Subcutaneous adipose tissue (tissue), 4 donors: Measurements from ENCODE around the gene FRMD4A. TPM values are rescaled to one million over a fixed set of nuclear protein-coding genes. Genes with fewer than 3 reads are reported as not detected.

Experiments
- total RNA-seq, 4 donors: library from RNA; depleted of rRNA; stranded (reverse); fragments of >200 nt; gene quantifications; one replicate each; pipeline ENCODE4 v1.1.0, GENCODE V29; 2016
- TF ChIP-seq, protein P1 (sequence below): fragments of 450-650 bp; IDR thresholded peaks from one replicate; pipeline ENCODE4 v1.5.1; 2016; ENCODE audit warnings: low read depth, mild to moderate bottlenecking, control low read depth, antibody characterized with exemption, moderate library complexity

FRMD4A gene
- total RNA-seq, 4 donors from 2014 or later, result 70.0 to 206 (median 81.4) TPM

DNA sequence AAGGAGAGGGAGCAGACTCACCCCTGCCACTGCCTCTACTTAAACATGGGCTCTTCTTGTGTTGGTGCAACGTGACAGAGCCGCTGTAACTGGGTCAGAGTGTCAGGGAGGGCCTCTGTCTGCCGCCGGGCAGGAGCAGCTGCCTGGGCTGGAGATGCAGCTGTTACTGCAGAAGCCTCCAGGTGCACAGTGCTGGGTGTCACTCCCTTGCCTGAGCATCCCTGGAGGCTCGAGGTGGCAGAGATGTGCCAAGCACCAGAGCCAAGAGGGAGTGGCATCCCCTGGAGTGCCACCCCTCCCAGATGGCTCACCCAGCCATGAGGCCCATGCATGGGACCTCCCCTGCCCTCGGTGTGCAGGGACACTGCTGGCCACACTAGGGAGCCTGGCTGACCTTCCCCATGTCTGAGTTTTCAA lies 598.3 kb downstream of the FRMD4A start:
- TF ChIP-seq, protein P1, sequence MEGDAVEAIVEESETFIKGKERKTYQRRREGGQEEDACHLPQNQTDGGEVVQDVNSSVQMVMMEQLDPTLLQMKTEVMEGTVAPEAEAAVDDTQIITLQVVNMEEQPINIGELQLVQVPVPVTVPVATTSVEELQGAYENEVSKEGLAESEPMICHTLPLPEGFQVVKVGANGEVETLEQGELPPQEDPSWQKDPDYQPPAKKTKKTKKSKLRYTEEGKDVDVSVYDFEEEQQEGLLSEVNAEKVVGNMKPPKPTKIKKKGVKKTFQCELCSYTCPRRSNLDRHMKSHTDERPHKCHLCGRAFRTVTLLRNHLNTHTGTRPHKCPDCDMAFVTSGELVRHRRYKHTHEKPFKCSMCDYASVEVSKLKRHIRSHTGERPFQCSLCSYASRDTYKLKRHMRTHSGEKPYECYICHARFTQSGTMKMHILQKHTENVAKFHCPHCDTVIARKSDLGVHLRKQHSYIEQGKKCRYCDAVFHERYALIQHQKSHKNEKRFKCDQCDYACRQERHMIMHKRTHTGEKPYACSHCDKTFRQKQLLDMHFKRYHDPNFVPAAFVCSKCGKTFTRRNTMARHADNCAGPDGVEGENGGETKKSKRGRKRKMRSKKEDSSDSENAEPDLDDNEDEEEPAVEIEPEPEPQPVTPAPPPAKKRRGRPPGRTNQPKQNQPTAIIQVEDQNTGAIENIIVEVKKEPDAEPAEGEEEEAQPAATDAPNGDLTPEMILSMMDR, result no peak

DNA sequence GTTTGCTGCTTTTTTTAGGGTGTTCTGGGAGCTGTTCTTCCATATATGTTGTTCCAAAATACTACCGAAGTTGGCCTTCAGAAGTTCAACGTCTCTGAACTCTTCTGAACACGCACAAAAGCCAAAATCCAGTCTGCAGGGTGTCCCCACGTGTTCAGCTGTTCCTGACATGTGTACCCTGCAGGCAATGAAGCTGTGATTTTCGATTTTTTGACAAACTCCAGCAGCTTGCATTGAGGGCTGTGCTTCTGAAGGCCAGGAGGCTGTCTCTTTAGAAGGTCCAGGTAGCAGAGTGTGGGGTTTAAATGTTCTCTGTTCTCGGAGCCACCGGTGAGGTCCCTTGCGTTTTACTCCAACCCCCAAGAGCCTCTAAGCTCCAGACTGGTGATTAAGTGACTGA lies 598.9 kb downstream of the FRMD4A start:
- TF ChIP-seq, protein P1, result no peak

DNA sequence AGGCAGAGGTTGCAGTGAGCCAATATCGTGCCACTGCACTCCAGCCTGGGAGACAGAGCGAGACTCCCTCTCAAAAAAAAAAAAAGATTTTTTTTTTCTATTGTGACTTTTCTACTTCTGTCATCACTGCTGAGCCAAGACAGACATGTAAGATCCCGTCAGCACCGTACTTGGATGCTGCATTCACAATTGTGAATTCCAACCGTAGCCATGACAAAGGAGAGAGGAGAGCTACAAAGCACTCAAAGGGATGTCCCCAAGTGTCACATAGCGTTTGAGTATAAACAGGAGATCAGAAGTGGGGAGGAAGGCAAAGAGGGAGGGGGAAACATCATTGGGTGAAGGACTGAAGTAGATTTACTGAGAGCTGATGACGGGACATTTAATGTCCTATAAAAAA lies 599.8 kb downstream of the FRMD4A start:
- TF ChIP-seq, protein P1, result no peak

DNA sequence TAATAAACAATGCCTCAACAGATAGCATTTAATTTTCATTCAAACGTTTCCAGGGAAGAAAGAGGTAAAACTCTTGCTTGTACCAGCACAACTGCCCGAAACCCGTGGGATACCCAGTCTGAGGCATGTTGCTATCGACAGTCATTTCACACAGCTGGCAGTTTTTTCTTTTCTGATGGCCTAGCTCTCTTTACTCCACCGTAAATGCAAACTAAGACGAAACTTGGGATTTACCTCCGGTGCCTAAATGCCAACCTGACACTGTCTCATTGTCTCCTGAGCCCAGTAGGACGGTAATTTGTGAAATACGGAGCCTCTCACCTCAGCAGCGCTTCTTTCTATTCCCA lies 600.4 kb downstream of the FRMD4A start:
- TF ChIP-seq, protein P1, result no peak

DNA sequence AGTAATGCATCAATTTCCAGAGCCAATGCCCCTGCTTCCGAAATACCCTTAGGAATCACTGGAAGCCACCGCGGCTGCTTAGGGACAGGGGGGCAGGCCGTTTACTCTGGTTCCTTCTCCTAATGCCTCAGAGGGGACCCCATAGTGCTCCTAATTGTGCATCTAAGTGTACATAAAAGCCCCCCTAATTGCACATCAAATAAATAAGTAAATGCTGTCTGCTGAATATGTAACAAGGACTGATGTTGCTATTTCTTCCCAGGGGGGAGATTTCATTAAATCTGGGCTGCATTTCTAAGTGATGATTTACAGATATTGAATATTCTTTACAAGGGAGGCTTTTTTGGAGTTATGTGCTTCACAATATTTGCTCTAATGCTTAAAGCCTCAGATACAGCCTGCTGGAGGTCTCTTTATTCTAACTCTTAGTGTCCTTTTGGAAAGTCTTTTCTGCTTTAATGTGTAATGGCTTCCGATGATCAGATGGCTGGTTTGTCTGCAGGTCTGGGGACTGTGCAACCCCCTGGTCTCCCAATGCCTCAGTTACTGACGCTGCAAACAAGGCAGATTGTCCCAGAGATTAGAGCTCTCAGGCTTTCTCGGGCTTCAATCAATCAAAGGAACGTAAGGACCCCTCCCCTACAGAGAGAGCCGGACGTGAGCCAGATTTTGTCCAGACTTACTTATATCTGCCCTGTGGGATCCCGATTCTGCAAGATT lies 601.0 kb downstream of the FRMD4A start:
- TF ChIP-seq, protein P1, result no peak

DNA sequence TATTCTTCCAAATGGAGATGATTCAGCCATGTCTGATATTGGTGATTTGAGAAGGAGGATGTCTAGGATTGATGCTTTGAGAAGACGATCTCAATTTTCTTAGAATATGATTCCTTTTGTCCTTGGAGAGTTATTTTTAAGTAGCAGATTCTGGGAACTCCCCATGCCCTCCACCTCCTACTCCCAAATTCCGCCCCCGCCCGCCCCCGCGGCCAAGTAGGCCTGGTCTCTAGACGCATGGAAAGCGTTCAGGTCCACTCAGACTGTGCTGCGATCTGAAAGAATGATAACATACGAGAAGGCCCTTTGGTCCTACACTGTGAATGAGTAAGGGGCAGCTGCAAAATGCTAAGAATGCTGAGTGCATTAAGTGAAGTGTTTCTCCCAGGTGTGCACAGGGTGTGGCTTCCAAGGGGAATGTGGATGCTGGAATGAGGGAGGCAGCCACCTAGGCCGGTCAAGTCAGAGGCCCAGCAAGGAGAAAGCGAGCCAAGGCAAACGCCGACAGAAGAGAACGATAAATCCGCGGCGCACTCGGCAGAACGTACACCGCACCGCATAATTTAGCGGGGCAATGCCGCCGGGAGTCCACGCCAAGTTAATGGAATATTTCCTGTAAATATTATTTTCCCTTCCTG lies 601.7 kb downstream of the FRMD4A start:
- TF ChIP-seq, protein P1, result no peak

DNA sequence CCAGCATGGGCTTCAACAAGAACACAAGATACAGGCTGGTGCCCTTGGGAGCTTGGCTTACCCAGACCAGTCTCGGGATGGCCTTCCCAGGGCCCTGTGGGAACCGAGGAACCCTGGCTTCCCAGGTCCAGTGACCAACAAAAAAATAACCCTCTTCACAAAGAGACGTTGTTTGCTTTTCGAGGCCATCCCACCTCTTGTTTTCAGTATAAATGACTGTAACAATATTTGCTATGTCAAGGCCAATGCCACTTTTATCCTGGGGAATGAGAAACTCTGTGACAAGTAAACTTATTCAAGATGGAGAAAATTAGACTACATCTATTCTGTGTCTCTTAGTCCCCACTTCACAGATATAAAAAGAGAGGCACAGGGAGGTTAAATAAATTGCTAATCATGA lies 605.1 kb downstream of the FRMD4A start:
- TF ChIP-seq, protein P1, result no peak
